ENCODE data around the gene AMZ1.

GRCh38 chr7:2725178-2726105 lies 37.4 kb downstream of the AMZ1 start:
- no peak for TF ChIP-seq CTCF (IDR thresholded peaks at IDR 0.05)
- TF ChIP-seq POLR2A (IDR thresholded peaks at IDR 0.05), result no peak

Measured in ovary (tissue), 3 donors.